Karpas-422 (cell line): ENCODE results near the gene PTBP2. TPM values are rescaled to one million over a fixed set of nuclear protein-coding genes. Genes with fewer than 3 reads are reported as not detected.
"Not testable (repeated sequence)": the region's sequence is repeated elsewhere in the genome, so short reads cannot be mapped to it uniquely, and the experiment has no call there.

Experiments
- DNase-seq: peaks from one replicate; pipeline ENCODE4 v3.0.0-alpha.2; 2015
- H2AFZ ChIP-seq: fragments of 200-600 bp; sonication (generic); 2 replicates; pipeline ENCODE4 v1.6.1; 2014; ENCODE audit warnings: antibody characterized with exemption, low read length, mixed read lengths
- H3K27ac ChIP-seq: fragments of 200-600 bp; sonication (generic); 2 replicates; pipeline ENCODE4 v1.5.1; 2014; ENCODE audit warnings: mild to moderate bottlenecking, low read length, moderate library complexity
- H3K27me3 ChIP-seq: fragments of 200-600 bp; sonication (generic); 2 replicates; pipeline ENCODE4 v1.6.1; 2014; ENCODE audit warnings: low read length, mixed read lengths
- H3K36me3 ChIP-seq: fragments of 200-600 bp; sonication (generic); 2 replicates; pipeline ENCODE4 v1.6.1; 2014; ENCODE audit warnings: low read length, mixed read lengths; ENCODE audit not compliant: insufficient read depth
- H3K4me1 ChIP-seq: fragments of 200-600 bp; sonication (generic); 2 replicates; pipeline ENCODE4 v1.6.1; 2014; ENCODE audit warnings: mild to moderate bottlenecking, low read length, mixed read lengths
- H3K4me2 ChIP-seq: fragments of 200-600 bp; sonication (generic); 2 replicates; pipeline ENCODE4 v1.6.1; 2014; ENCODE audit warnings: low read length, low read depth, mild to moderate bottlenecking; ENCODE audit not compliant: poor library complexity, severe bottlenecking
- H3K4me3 ChIP-seq: fragments of 200-600 bp; sonication (generic); 2 replicates; pipeline ENCODE4 v1.5.1; 2014; ENCODE audit warnings: mild to moderate bottlenecking, antibody characterized with exemption, low read length, mixed read lengths
- H3K79me2 ChIP-seq: fragments of 200-600 bp; sonication (generic); 2 replicates; pipeline ENCODE4 v1.6.1; 2014; ENCODE audit warnings: mild to moderate bottlenecking, low read length, mixed read lengths
- H3K9ac ChIP-seq: fragments of 200-600 bp; sonication (generic); 2 replicates; pipeline ENCODE4 v1.6.0; 2014; ENCODE audit warnings: low read length
- H3K9me2 ChIP-seq: fragments of 200-600 bp; sonication (generic), shearing (Covaris generic); replicated peaks from 2 replicates; pipeline ENCODE4 v1.6.0; 2014; ENCODE audit warnings: mild to moderate bottlenecking, low read length, moderate library complexity; ENCODE audit not compliant: insufficient read depth
- H3K9me3 ChIP-seq: fragments of 300-700, 200-600 bp; sonication (generic); 2 replicates; pipeline ENCODE4 v1.6.1; 2014; ENCODE audit warnings: low read length, mixed read lengths
- H4K20me1 ChIP-seq: fragments of 200-600 bp; sonication (generic); 2 replicates; pipeline ENCODE4 v1.6.1; 2014; ENCODE audit warnings: mild to moderate bottlenecking, antibody characterized with exemption, low read length, low read depth; ENCODE audit not compliant: insufficient read depth
- total RNA-seq: library from RNA; depleted of rRNA; stranded (reverse); fragments of >200 nt; shearing (Covaris generic); gene quantifications from 2 replicates; pipeline ENCODE4 v1.2.3, GENCODE V29; 2014; ENCODE audit warnings: low replicate concordance

The PTBP2 gene
- total RNA-seq, 1 experiment from 2014 or later, result 54.0 TPM

GRCh38 chr1:96764469-96764868, 42.9 kb downstream of the PTBP2 start:
- peaks cover 79% of the 10 kb centered on the region for H3K79me2 ChIP-seq

GRCh38 chr1:96771847-96772246, 50.3 kb downstream of the PTBP2 start:
- DNase-seq, result no peak
- H3K4me1 ChIP-seq, result no peaks in the 10 kb centered on the region
- H3K4me2 ChIP-seq, result no peak overlapping the region
- no peak overlapping the region for H3K9ac ChIP-seq
- H3K9me2 ChIP-seq, result no peaks in the 10 kb centered on the region
- no peak overlapping the region for H2AFZ ChIP-seq
- H3K27ac ChIP-seq, result no peak overlapping the region
- no peaks in the 10 kb centered on the region for H3K9me3 ChIP-seq
- H3K36me3 ChIP-seq, result peaks cover 50% of the 10 kb centered on the region
- H4K20me1 ChIP-seq, result no peaks in the 10 kb centered on the region
- no peaks in the 10 kb centered on the region for H3K27me3 ChIP-seq
- H3K4me3 ChIP-seq, result no peak overlapping the region
- peaks cover 71% of the 10 kb centered on the region for H3K79me2 ChIP-seq

More at GRCh38 chr1:96764469-96764868, 42.9 kb downstream of the PTBP2 start:
- no peak overlapping the region for H3K9ac ChIP-seq
- H3K9me2 ChIP-seq, result no peaks in the 10 kb centered on the region
- H3K4me1 ChIP-seq, result no peaks in the 10 kb centered on the region
- H3K27me3 ChIP-seq, result no peaks in the 10 kb centered on the region
- DNase-seq, result no peak
- H3K27ac ChIP-seq, result no peak overlapping the region
- no peak overlapping the region for H3K4me2 ChIP-seq
- no peak overlapping the region for H2AFZ ChIP-seq
- H4K20me1 ChIP-seq, result no peaks in the 10 kb centered on the region
- no peak overlapping the region for H3K4me3 ChIP-seq
- H3K36me3 ChIP-seq, result peaks cover 15% of the 10 kb centered on the region
- H3K9me3 ChIP-seq, result no peaks in the 10 kb centered on the region

GRCh38 chr1:96772349-96772748, 50.8 kb downstream of the PTBP2 start:
- Histone ChIP-seq H3K27ac (no peak overlapping the region), H3K79me2 (peaks cover 66% of the 10 kb centered on the region), H3K4me1 (no peaks in the 10 kb centered on the region), H3K27me3 (no peaks in the 10 kb centered on the region), H4K20me1 (no peaks in the 10 kb centered on the region), H3K36me3 (peaks cover 55% of the 10 kb centered on the region), H3K4me2 (no peak overlapping the region), H3K9ac (no peak overlapping the region), H2AFZ (no peak overlapping the region), H3K4me3 (no peak overlapping the region), H3K9me2 (no peaks in the 10 kb centered on the region), H3K9me3 (no peaks in the 10 kb centered on the region)
- DNase-seq, result no peak

- no peak for DNase-seq
- H4K20me1 ChIP-seq, result no peaks in the 10 kb centered on the region
- H3K4me2 ChIP-seq, result no peak overlapping the region
- H3K36me3 ChIP-seq, result peaks cover 57% of the 10 kb centered on the region
- H3K27ac ChIP-seq, result no peak overlapping the region
- H3K4me1 ChIP-seq, result no peaks in the 10 kb centered on the region
- H3K27me3 ChIP-seq, result no peaks in the 10 kb centered on the region
- no peak overlapping the region for H3K4me3 ChIP-seq
- no peaks in the 10 kb centered on the region for H3K9me3 ChIP-seq
- no peak overlapping the region for H2AFZ ChIP-seq
- peaks cover 60% of the 10 kb centered on the region for H3K79me2 ChIP-seq
- no peak overlapping the region for H3K9ac ChIP-seq
- no peaks in the 10 kb centered on the region for H3K9me2 ChIP-seq
Measured at GRCh38 chr1:96772972-96773371, 51.4 kb downstream of the PTBP2 start.

- H3K36me3 ChIP-seq, result peaks cover 83% of the 10 kb centered on the region
Measured at GRCh38 chr1:96782206-96782605, 60.6 kb downstream of the PTBP2 start.

GRCh38 chr1:96782856-96783255, 61.3 kb downstream of the PTBP2 start:
- Histone ChIP-seq H4K20me1 (no peaks in the 10 kb centered on the region), H3K36me3 (peaks cover 82% of the 10 kb centered on the region)
- DNase-seq, result no peak

More at GRCh38 chr1:96782206-96782605, 60.6 kb downstream of the PTBP2 start:
- no peak overlapping the region for H3K9ac ChIP-seq
- H2AFZ ChIP-seq, result no peak overlapping the region
- H3K27ac ChIP-seq, result no peak overlapping the region
- H3K27me3 ChIP-seq, result no peaks in the 10 kb centered on the region
- no peaks in the 10 kb centered on the region for H3K9me2 ChIP-seq
- H3K4me1 ChIP-seq, result no peaks in the 10 kb centered on the region
- H3K4me3 ChIP-seq, result no peak overlapping the region
- no peaks in the 10 kb centered on the region for H4K20me1 ChIP-seq
- peaks cover 59% of the 10 kb centered on the region for H3K79me2 ChIP-seq
- H3K9me3 ChIP-seq, result no peaks in the 10 kb centered on the region
- no peak overlapping the region for H3K4me2 ChIP-seq
- DNase-seq, result no peak

GRCh38 chr1:96790599-96790998, 69.0 kb downstream of the PTBP2 start:
- peaks cover 41% of the 10 kb centered on the region for H3K79me2 ChIP-seq
- no peaks in the 10 kb centered on the region for H3K27me3 ChIP-seq
- no peaks in the 10 kb centered on the region for H3K9me2 ChIP-seq
- no peak overlapping the region for H3K4me3 ChIP-seq
- H3K9me3 ChIP-seq, result no peaks in the 10 kb centered on the region
- no peak overlapping the region for H2AFZ ChIP-seq
- no peaks in the 10 kb centered on the region for H3K4me1 ChIP-seq
- H3K9ac ChIP-seq, result no peak overlapping the region
- H3K4me2 ChIP-seq, result no peak overlapping the region
- H3K27ac ChIP-seq, result no peak overlapping the region
- peaks cover 59% of the 10 kb centered on the region for H3K36me3 ChIP-seq
- no peaks in the 10 kb centered on the region for H4K20me1 ChIP-seq
- no peak for DNase-seq

More at GRCh38 chr1:96782856-96783255, 61.3 kb downstream of the PTBP2 start:
- H3K27me3 ChIP-seq, result no peaks in the 10 kb centered on the region
- no peak overlapping the region for H3K4me3 ChIP-seq
- H3K79me2 ChIP-seq, result peaks cover 63% of the 10 kb centered on the region
- no peaks in the 10 kb centered on the region for H3K9me3 ChIP-seq
- no peaks in the 10 kb centered on the region for H3K9me2 ChIP-seq
- H3K27ac ChIP-seq, result no peak overlapping the region
- H3K9ac ChIP-seq, result no peak overlapping the region
- H3K4me1 ChIP-seq, result no peaks in the 10 kb centered on the region
- H2AFZ ChIP-seq, result no peak overlapping the region
- no peak overlapping the region for H3K4me2 ChIP-seq

GRCh38 chr1:96792220-96792619, 70.6 kb downstream of the PTBP2 start:
- H3K27me3 ChIP-seq, result no peaks in the 10 kb centered on the region
- DNase-seq, result no peak
- peaks cover 52% of the 10 kb centered on the region for H3K36me3 ChIP-seq
- H3K27ac ChIP-seq, result no peak overlapping the region
- peaks cover 5% of the 10 kb centered on the region; the same call in 1 of the 2 replicates for H3K9me2 ChIP-seq
- H4K20me1 ChIP-seq, result no peaks in the 10 kb centered on the region
- H3K4me1 ChIP-seq, result no peaks in the 10 kb centered on the region
- no peak overlapping the region for H3K9ac ChIP-seq
- no peak overlapping the region for H3K4me2 ChIP-seq
- no peak overlapping the region for H2AFZ ChIP-seq
- H3K79me2 ChIP-seq, result peaks cover 52% of the 10 kb centered on the region
- H3K4me3 ChIP-seq, result no peak overlapping the region
- H3K9me3 ChIP-seq, result no peaks in the 10 kb centered on the region

- Histone ChIP-seq H3K36me3 (peaks cover 25% of the 10 kb centered on the region), H3K79me2 (peaks cover 28% of the 10 kb centered on the region)
- H4K20me1 ChIP-seq, H3K4me1 ChIP-seq, H3K9me3 ChIP-seq, H3K27me3 ChIP-seq, H3K4me2 ChIP-seq, H3K9ac ChIP-seq, DNase-seq, H3K9me2 ChIP-seq, H3K4me3 ChIP-seq, H3K27ac ChIP-seq, H2AFZ ChIP-seq: not testable (repeated sequence)
Measured at GRCh38 chr1:96801696-96802095, 80.1 kb downstream of the PTBP2 start.
